Naive thymus-derived CD4-positive, alpha-beta T cell (primary cell): ENCODE data around the gene LONP1. TPM values are rescaled to one million over a fixed set of nuclear protein-coding genes. Genes with fewer than 3 reads are reported as not detected.

Experiments
- ATAC-seq: fragments of 150-1000 bp; cut with Tn5 transposase; 2 replicates; pipeline ENCODE4 v1.10.0; 2021; ENCODE audit warnings: mild to moderate bottlenecking, moderate library complexity
- CTCF ChIA-PET: fragments of 350-600 bp; sonication (Branson Sonifier 250); formaldehyde crosslinking; loops from one replicate; lab custom pipeline; 2021; ENCODE audit warnings: antibody characterized with exemption; lab: Charles Lee
- POLR2A ChIA-PET: fragments of 350-600 bp; sonication (Branson Sonifier 250); formaldehyde crosslinking; loops from one replicate; lab custom pipeline; 2021; ENCODE audit warnings: antibody characterized with exemption, inconsistent platforms; lab: Charles Lee
- DNase-seq, 9 donors: peaks; one replicate each; pipeline versions ENCODE4 v3.0.0 to v3.0.0-alpha.2; 2020 to 2022; ENCODE audit warnings: mixed read lengths in 1 of 9
- H3K27ac ChIP-seq: one replicate; pipeline ENCODE4 v1.7.0; 2013; ENCODE audit warnings: mild to moderate bottlenecking, low read depth, low read length, moderate library complexity
- H3K27me3 ChIP-seq, 2 donors: one replicate each; pipeline ENCODE4 v1.7.0; 2013; ENCODE audit warnings: low read length in 2 of 2, mild to moderate bottlenecking in 2 of 2, moderate library complexity in 2 of 2; ENCODE audit not compliant: control insufficient read depth in 2 of 2, insufficient read depth in 2 of 2
- H3K36me3 ChIP-seq, 3 experiments: 1 replicate in 2 of 3; 2 replicates in 1 of 3; pipeline ENCODE4 v1.7.0; 2013; ENCODE audit warnings: low read length in 3 of 3, mild to moderate bottlenecking in 3 of 3, moderate library complexity in 1 of 3; ENCODE audit not compliant: insufficient read depth in 3 of 3, control insufficient read depth in 2 of 3
- H3K4me1 ChIP-seq, 2 donors: one replicate each; pipeline ENCODE4 v1.7.0; 2013; ENCODE audit warnings: low read length in 2 of 2, mild to moderate bottlenecking in 2 of 2, moderate library complexity in 1 of 2; ENCODE audit not compliant: control insufficient read depth in 2 of 2, insufficient read depth in 2 of 2
- H3K4me3 ChIP-seq: 2 replicates; pipeline ENCODE4 v1.7.0; 2013; ENCODE audit warnings: mild to moderate bottlenecking, low read length
- H3K9me3 ChIP-seq, 3 experiments: 1 replicate in 2 of 3; 2 replicates in 1 of 3; pipeline ENCODE4 v1.7.0; 2013; ENCODE audit warnings: low read length in 3 of 3; ENCODE audit not compliant: control insufficient read depth in 2 of 3
- H3K27ac Mint-ChIP-seq, 9 donors: one replicate each; pipeline ENCODE4 v1.8.0; 2020 to 2022; ENCODE audit warnings: mixed read lengths in 9 of 9, mild to moderate bottlenecking in 8 of 9, moderate library complexity in 5 of 9, inconsistent platforms in 2 of 9
- H3K27me3 Mint-ChIP-seq, 5 donors: one replicate each; pipeline ENCODE4 v1.8.0; 2021 to 2022; ENCODE audit warnings: mixed read lengths in 5 of 5, mild to moderate bottlenecking in 1 of 5
- H3K36me3 Mint-ChIP-seq, 5 donors: one replicate each; pipeline ENCODE4 v1.8.0; 2020 to 2022; ENCODE audit warnings: mixed read lengths in 5 of 5, mild to moderate bottlenecking in 3 of 5, inconsistent platforms in 1 of 5
- H3K4me1 Mint-ChIP-seq, 7 donors: one replicate each; pipeline ENCODE4 v1.8.0; 2020 to 2022; ENCODE audit warnings: mixed read lengths in 7 of 7, mild to moderate bottlenecking in 3 of 7, inconsistent platforms in 1 of 7
- H3K4me3 Mint-ChIP-seq, 10 donors: one replicate each; pipeline ENCODE4 v1.8.0; 2020 to 2022; ENCODE audit warnings: mild to moderate bottlenecking in 10 of 10, mixed read lengths in 10 of 10, moderate library complexity in 6 of 10, inconsistent platforms in 2 of 10
- H3K9me3 Mint-ChIP-seq, 11 donors: one replicate each; pipeline ENCODE4 v1.8.0; 2020 to 2022; ENCODE audit warnings: mixed read lengths in 11 of 11, mild to moderate bottlenecking in 4 of 11, inconsistent platforms in 1 of 11, moderate library complexity in 1 of 11
- intact Hi-C, 2 donors: fragments of 100-400 bp; cut with micrococcal nuclease; formaldehyde crosslinking; loops; one replicate each; pipeline ENCODE4 v1.15.1; 2023
- polyA plus RNA-seq, 2 donors: library from polyadenylated mRNA; unstranded; fragments of 300-500 nt; fragmentation: Illumina TruSeq; gene quantifications; one replicate each; pipeline ENCODE4 v1.2.3, GENCODE V29; 2021
- total RNA-seq, 6 experiments: library from RNA in 5 of 6; stranded (reverse) in 5 of 6; gene quantifications; 1 replicate in 5 of 6; 2 replicates in 1 of 6; pipeline ENCODE4 v1.2.3 and lab custom pipeline; 2021 to 2026

Gene LONP1
- total and polyA plus RNA-seq, 7 experiments from 2014 or later: 20.0 to 102 (median 73.6) TPM

- Histone ChIP-seq H3K4me1 (no peaks in the 10 kb centered on the region), H3K36me3 (peaks cover 27 to 96% (median 36%) of the 10 kb centered on the region in 3 experiments), H3K27ac (no peak overlapping the region), H3K4me3 (no peak overlapping the region), H3K27me3 (no peaks in the 10 kb centered on the region), H3K9me3 (no peaks in the 10 kb centered on the region)
- Mint-ChIP-seq H3K27ac (peak overlapping the region in 1 of 9 donors; percentile 32), H3K36me3 (peaks cover 0 to 37% (median 7%) of the 10 kb centered on the region in 5 donors), H3K4me1 (peaks cover 0 to 6% (median 0%) of the 10 kb centered on the region in 7 donors), H3K27me3 (no peaks in the 10 kb centered on the region), H3K9me3 (no peaks in the 10 kb centered on the region), H3K4me3 (no peak overlapping the region)
- no peak for ATAC-seq
- CTCF ChIA-PET: no interaction called here
- no peak for DNase-seq
- intact Hi-C loops: no loop called here
- POLR2A ChIA-PET: no interaction called here
These were observed 56.0 kb downstream of the LONP1 start for GRCh38 chr19:5663904-5664303.

DNA sequence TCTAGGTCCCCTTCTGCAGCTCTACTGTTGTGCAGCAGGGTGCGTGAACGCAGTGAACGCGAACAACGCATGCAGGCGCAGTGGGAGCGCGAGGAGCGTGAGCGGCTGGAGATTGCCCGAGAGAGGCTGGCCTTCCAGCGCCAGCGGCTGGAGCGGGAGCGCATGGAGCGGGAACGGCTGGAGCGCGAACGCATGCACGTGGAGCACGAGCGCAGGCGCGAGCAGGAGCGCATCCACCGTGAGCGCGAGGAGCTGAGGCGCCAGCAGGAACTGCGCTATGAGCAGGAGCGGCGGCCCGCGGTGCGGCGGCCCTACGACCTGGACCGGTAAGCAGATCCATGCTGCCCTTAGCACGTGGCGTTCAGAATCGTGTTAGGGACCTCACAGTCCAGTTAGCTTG lies 58.5 kb downstream of the LONP1 start:
- ChIA-PET POLR2A (no interaction called here), CTCF (no interaction called here)
- Histone ChIP-seq H3K4me1 (no peaks in the 10 kb centered on the region), H3K36me3 (peaks cover 31 to 97% (median 35%) of the 10 kb centered on the region in 3 experiments), H3K9me3 (no peaks in the 10 kb centered on the region), H3K27me3 (no peaks in the 10 kb centered on the region), H3K27ac (no peak overlapping the region), H3K4me3 (no peak overlapping the region)
- no peak for DNase-seq
- no peak for ATAC-seq
- H3K27me3 Mint-ChIP-seq: no peaks in the 10 kb centered on the region
- H3K4me3 Mint-ChIP-seq: no peak overlapping the region
- no peaks in the 10 kb centered on the region for H3K9me3 Mint-ChIP-seq
- H3K27ac Mint-ChIP-seq: no peak overlapping the region
- peaks cover 0 to 6% (median 0%) of the 10 kb centered on the region in 7 donors for H3K4me1 Mint-ChIP-seq
- H3K36me3 Mint-ChIP-seq: peaks cover 3 to 36% (median 15%) of the 10 kb centered on the region in 5 donors
- intact Hi-C loops: no loop called here

DNA sequence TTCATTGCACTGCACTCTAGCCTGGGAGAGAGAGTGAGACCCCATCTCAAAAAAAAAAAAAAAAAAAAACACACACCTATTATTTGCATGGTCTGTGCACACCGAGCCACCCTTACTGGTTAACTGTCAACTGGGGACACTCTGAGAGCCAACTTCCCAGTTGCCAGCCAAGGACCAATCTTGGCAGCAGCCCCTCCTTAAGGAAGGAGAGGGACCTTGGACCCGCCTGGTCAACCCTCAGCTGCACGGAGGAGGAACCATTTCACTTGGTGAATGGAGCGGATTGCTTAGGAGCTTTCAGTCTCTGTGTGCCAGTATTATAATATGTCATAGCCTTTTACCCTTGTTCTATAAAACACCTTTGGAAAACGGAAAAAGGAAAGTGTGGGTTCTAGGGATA lies 64.5 kb downstream of the LONP1 start:
- ATAC-seq (no peak), DNase-seq (no peak)
- H3K27me3 ChIP-seq: no peaks in the 10 kb centered on the region
- Mint-ChIP-seq H3K9me3 (no peaks in the 10 kb centered on the region), H3K4me3 (no peak overlapping the region), H3K4me1 (peaks cover 0 to 2% (median 0%) of the 10 kb centered on the region in 7 donors), H3K36me3 (peaks cover 5 to 50% (median 24%) of the 10 kb centered on the region in 5 donors), H3K27me3 (no peaks in the 10 kb centered on the region), H3K27ac (no peak overlapping the region)
- H3K27ac ChIP-seq: no peak overlapping the region
- CTCF ChIA-PET: no interaction called here
- peaks cover 29 to 91% (median 43%) of the 10 kb centered on the region in 3 experiments for H3K36me3 ChIP-seq
- POLR2A ChIA-PET: interaction anchor here (0.9 to 2.1 kb wide), 3 partner anchors 10 to 33 kb away, joined by 3 to 9 read pairs (median 3); partner anchors contain the start of genes SAFB and SAFB2
- H3K4me1 ChIP-seq: no peaks in the 10 kb centered on the region
- intact Hi-C loops: no loop called here
- no peaks in the 10 kb centered on the region for H3K9me3 ChIP-seq
- H3K4me3 ChIP-seq: no peak overlapping the region

DNA sequence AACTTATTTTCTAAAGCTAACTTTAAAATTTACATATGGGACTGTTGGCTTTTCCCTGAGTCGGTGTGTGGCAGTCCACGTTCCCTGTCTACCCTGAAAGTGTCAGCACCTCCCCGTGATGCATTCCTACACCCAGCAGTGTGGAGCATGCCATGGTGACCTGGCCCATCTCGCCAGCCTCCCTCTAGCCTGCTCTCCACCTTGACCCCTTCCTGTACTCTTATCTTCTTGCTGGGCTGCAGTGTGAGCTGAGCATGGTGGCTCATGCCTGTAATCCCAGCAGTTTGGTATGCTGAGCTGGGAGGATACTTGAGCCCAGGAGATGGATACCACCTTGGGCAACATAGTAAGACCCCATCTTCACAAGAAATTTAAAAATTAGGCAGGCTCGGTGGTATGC lies 65.0 kb downstream of the LONP1 start:
- no peak overlapping the region for H3K27ac ChIP-seq
- H3K27me3 ChIP-seq: no peaks in the 10 kb centered on the region
- Mint-ChIP-seq H3K36me3 (peaks cover 7 to 54% (median 24%) of the 10 kb centered on the region in 5 donors), H3K4me1 (peaks cover 0 to 2% (median 0%) of the 10 kb centered on the region in 7 donors), H3K4me3 (no peak overlapping the region), H3K27me3 (no peaks in the 10 kb centered on the region), H3K27ac (peak overlapping the region in 1 of 9 donors; percentile 62), H3K9me3 (no peaks in the 10 kb centered on the region)
- POLR2A ChIA-PET: interaction anchor here (0.9 to 2.1 kb wide), 3 partner anchors 10 to 32 kb away, joined by 3 to 9 read pairs (median 3); partner anchors contain the start of genes SAFB and SAFB2
- no peak overlapping the region for H3K4me3 ChIP-seq
- H3K4me1 ChIP-seq: no peaks in the 10 kb centered on the region
- CTCF ChIA-PET: no interaction called here
- H3K9me3 ChIP-seq: no peaks in the 10 kb centered on the region
- intact Hi-C loops: no loop called here
- H3K36me3 ChIP-seq: peaks cover 28 to 91% (median 46%) of the 10 kb centered on the region in 3 experiments
- ATAC-seq (no peak), DNase-seq (no peak)

DNA sequence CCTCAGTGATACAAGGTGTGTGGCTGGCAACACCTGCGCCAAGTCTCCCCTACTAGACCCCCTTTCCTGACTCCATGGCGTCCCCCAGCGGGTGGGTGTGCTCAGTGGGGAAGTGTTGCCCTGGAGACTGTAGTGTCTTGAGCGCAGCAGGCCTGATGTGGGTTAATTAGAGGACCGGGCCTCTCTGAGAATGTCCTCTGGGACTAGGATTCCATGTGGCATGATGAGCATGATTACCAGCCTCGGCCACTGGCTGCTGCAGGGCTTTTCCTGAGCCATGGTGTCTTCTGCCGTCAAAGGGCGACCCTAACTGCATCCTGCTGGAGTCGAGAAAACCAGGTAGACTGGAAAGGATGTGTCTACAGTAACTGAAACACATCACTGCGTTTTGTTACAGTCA lies 67.7 kb downstream of the LONP1 start:
- Mint-ChIP-seq H3K9me3 (no peaks in the 10 kb centered on the region), H3K4me1 (peaks cover 0 to 6% (median under 1%) of the 10 kb centered on the region in 7 donors), H3K36me3 (peaks cover 12 to 58% (median 25%) of the 10 kb centered on the region in 5 donors), H3K4me3 (no peak overlapping the region), H3K27ac (no peak overlapping the region), H3K27me3 (no peaks in the 10 kb centered on the region)
- DNase-seq (no peak), ATAC-seq (no peak)
- H3K36me3 ChIP-seq: peaks cover 40 to 82% (median 46%) of the 10 kb centered on the region in 3 experiments
- ChIA-PET POLR2A (no interaction called here), CTCF (no interaction called here)
- no peak overlapping the region for H3K27ac ChIP-seq
- no peak overlapping the region for H3K4me3 ChIP-seq
- intact Hi-C loops: no loop called here
- H3K4me1 ChIP-seq: no peaks in the 10 kb centered on the region
- H3K27me3 ChIP-seq: no peaks in the 10 kb centered on the region
- no peaks in the 10 kb centered on the region for H3K9me3 ChIP-seq

- Mint-ChIP-seq H3K36me3 (peaks cover 18 to 62% (median 31%) of the 10 kb centered on the region in 5 donors), H3K9me3 (no peaks in the 10 kb centered on the region), H3K27ac (no peak overlapping the region), H3K4me1 (peaks cover 0 to 12% (median 6%) of the 10 kb centered on the region in 7 donors), H3K27me3 (no peaks in the 10 kb centered on the region), H3K4me3 (no peak overlapping the region)
- H3K4me3 ChIP-seq: no peak overlapping the region
- no peaks in the 10 kb centered on the region for H3K4me1 ChIP-seq
- no peak for ATAC-seq
- intact Hi-C loops: no loop called here
- CTCF ChIA-PET: no interaction called here
- H3K9me3 ChIP-seq: no peaks in the 10 kb centered on the region
- no peak overlapping the region for H3K27ac ChIP-seq
- DNase-seq: no peak
- H3K27me3 ChIP-seq: no peaks in the 10 kb centered on the region
- peaks cover 38 to 85% (median 49%) of the 10 kb centered on the region in 3 experiments for H3K36me3 ChIP-seq
- POLR2A ChIA-PET: no interaction called here
These were observed 68.6 kb downstream of the LONP1 start for GRCh38 chr19:5651361-5651760.

- Histone ChIP-seq H3K9me3 (no peaks in the 10 kb centered on the region), H3K4me1 (no peaks in the 10 kb centered on the region), H3K27ac (no peak overlapping the region), H3K36me3 (peaks cover 35 to 89% (median 48%) of the 10 kb centered on the region in 3 experiments), H3K4me3 (no peak overlapping the region), H3K27me3 (no peaks in the 10 kb centered on the region)
- CTCF ChIA-PET: no interaction called here
- no peak overlapping the region for H3K4me3 Mint-ChIP-seq
- H3K36me3 Mint-ChIP-seq: peaks cover 23 to 68% (median 29%) of the 10 kb centered on the region in 5 donors
- intact Hi-C loops: no loop called here
- DNase-seq (no peak), ATAC-seq (no peak)
- H3K9me3 Mint-ChIP-seq: no peaks in the 10 kb centered on the region
- H3K4me1 Mint-ChIP-seq: peaks cover 6 to 28% (median 20%) of the 10 kb centered on the region in 7 donors
- POLR2A ChIA-PET: no interaction called here
- H3K27ac Mint-ChIP-seq: no peak overlapping the region
- no peaks in the 10 kb centered on the region for H3K27me3 Mint-ChIP-seq
These were observed 71.5 kb downstream of the LONP1 start for GRCh38 chr19:5648464-5648863.
